Measurements from ENCODE around the gene ADGRB2.

ADGRB2 gene

GRCh38 chr1:31701091-31701736 is 62.9 kb downstream of the ADGRB2 start:
- H3K36me3 ChIP-seq (replicated peaks; ENCODE audit: low read depth, low read length), result no peaks in the 10 kb centered on the region
- H3K4me3 ChIP-seq (ENCODE audit: low read length), result no peak overlapping the region
- H3K79me2 ChIP-seq (ENCODE audit: low read length), result no peaks in the 10 kb centered on the region
- no peaks in the 10 kb centered on the region for H3K27me3 ChIP-seq (ENCODE audit: low read depth, low read length)
- no peak for TF ChIP-seq CTCF (IDR thresholded peaks at IDR 0.05; ENCODE audit: low read depth, low read length)
- TF ChIP-seq EZH2phosphoT487 (IDR thresholded peaks at IDR 0.05; ENCODE audit: low read depth), result no peak
- H3K4me1 ChIP-seq (ENCODE audit: low read length), result peaks cover 28% of the 10 kb centered on the region
- H3K4me2 ChIP-seq (ENCODE audit: low read length), result no peak overlapping the region
- H4K20me1 ChIP-seq (ENCODE audit: insufficient read depth, low read length), result no peaks in the 10 kb centered on the region
- no peak overlapping the region for H3K9ac ChIP-seq (ENCODE audit: low read length)
- H3K9me3 ChIP-seq (ENCODE audit: insufficient read depth, low read length), result no peaks in the 10 kb centered on the region
- no peak overlapping the region for H2AFZ ChIP-seq (ENCODE audit: low read depth, low read length)
- H3K27ac ChIP-seq (ENCODE audit: low read length), result no peak overlapping the region

- Histone ChIP-seq H2AFZ (ENCODE audit: low read depth, low read length) (no peak overlapping the region), H4K20me1 (ENCODE audit: insufficient read depth, low read length) (no peaks in the 10 kb centered on the region), H3K4me3 (ENCODE audit: low read length) (no peak overlapping the region), H3K4me1 (ENCODE audit: low read length) (peaks cover 21% of the 10 kb centered on the region), H3K36me3 (replicated peaks; ENCODE audit: low read depth, low read length) (no peaks in the 10 kb centered on the region), H3K27me3 (ENCODE audit: low read depth, low read length) (no peaks in the 10 kb centered on the region), H3K9ac (ENCODE audit: low read length) (no peak overlapping the region), H3K79me2 (ENCODE audit: low read length) (no peaks in the 10 kb centered on the region), H3K4me2 (ENCODE audit: low read length) (no peak overlapping the region), H3K27ac (ENCODE audit: low read length) (no peak overlapping the region), H3K9me3 (ENCODE audit: insufficient read depth, low read length) (no peaks in the 10 kb centered on the region)
- no peak for TF ChIP-seq CTCF (IDR thresholded peaks at IDR 0.05; ENCODE audit: low read depth, low read length)
- TF ChIP-seq EZH2phosphoT487 (IDR thresholded peaks at IDR 0.05; ENCODE audit: low read depth), result no peak
Measured at GRCh38 chr1:31700468-31701090, 63.6 kb downstream of the ADGRB2 start.

- Histone ChIP-seq H4K20me1 (ENCODE audit: insufficient read depth, low read length) (no peaks in the 10 kb centered on the region), H3K79me2 (ENCODE audit: low read length) (no peaks in the 10 kb centered on the region), H3K4me1 (ENCODE audit: low read length) (peaks cover 10% of the 10 kb centered on the region), H3K4me2 (ENCODE audit: low read length) (no peak overlapping the region), H2AFZ (ENCODE audit: low read depth, low read length) (no peak overlapping the region), H3K9ac (ENCODE audit: low read length) (no peak overlapping the region), H3K27me3 (ENCODE audit: low read depth, low read length) (no peaks in the 10 kb centered on the region), H3K27ac (ENCODE audit: low read length) (no peak overlapping the region), H3K36me3 (replicated peaks; ENCODE audit: low read depth, low read length) (no peaks in the 10 kb centered on the region), H3K4me3 (ENCODE audit: low read length) (no peak overlapping the region), H3K9me3 (ENCODE audit: insufficient read depth, low read length) (no peaks in the 10 kb centered on the region)
- no peak for TF ChIP-seq EZH2phosphoT487 (IDR thresholded peaks at IDR 0.05; ENCODE audit: low read depth)
- no peak for TF ChIP-seq CTCF (IDR thresholded peaks at IDR 0.05; ENCODE audit: low read depth, low read length)
Measured at GRCh38 chr1:31699341-31699891, 64.7 kb downstream of the ADGRB2 start.

GRCh38 chr1:31697369-31697984 is 66.7 kb downstream of the ADGRB2 start:
- H4K20me1 ChIP-seq (ENCODE audit: insufficient read depth, low read length), result no peaks in the 10 kb centered on the region

More at GRCh38 chr1:31697369-31697984, 66.7 kb downstream of the ADGRB2 start:
- Histone ChIP-seq H3K9me3 (ENCODE audit: insufficient read depth, low read length) (no peaks in the 10 kb centered on the region), H2AFZ (ENCODE audit: low read depth, low read length) (no peak overlapping the region), H3K27me3 (ENCODE audit: low read depth, low read length) (no peaks in the 10 kb centered on the region), H3K4me2 (ENCODE audit: low read length) (no peak overlapping the region), H3K27ac (ENCODE audit: low read length) (no peak overlapping the region), H3K4me1 (ENCODE audit: low read length) (peaks cover 8% of the 10 kb centered on the region; the same call in 1 of the 2 replicates), H3K36me3 (replicated peaks; ENCODE audit: low read depth, low read length) (no peaks in the 10 kb centered on the region), H3K9ac (ENCODE audit: low read length) (no peak overlapping the region), H3K4me3 (ENCODE audit: low read length) (no peak overlapping the region), H3K79me2 (ENCODE audit: low read length) (no peaks in the 10 kb centered on the region)
- TF ChIP-seq CTCF (IDR thresholded peaks at IDR 0.05; ENCODE audit: low read depth, low read length) (no peak), EZH2phosphoT487 (IDR thresholded peaks at IDR 0.05; ENCODE audit: low read depth) (no peak)

Measured in OCI-LY3 (cell line).